Skin of body (tissue), 2 donors: ENCODE measurements around the gene NABP1. TPM values are rescaled to one million over a fixed set of nuclear protein-coding genes. Genes with fewer than 3 reads are reported as not detected.
A peak's percentile ranks its signal among the peaks of the same experiment; 100 is the strongest.

ENCODE experiments used
- DNase-seq: peaks from one replicate; lab custom pipeline; 2025; lab: John Stamatoyannopoulos, UW
- total RNA-seq: library from RNA; depleted of rRNA; stranded (reverse); fragments of >200 nt; gene quantifications from one replicate; pipeline ENCODE4 v1.2.3, GENCODE V29; 2014

The NABP1 gene
- total RNA-seq, 1 donor from 2014 or later = 22.4 TPM

- DNase-seq = no peak
Measured at GRCh38 chr2:191646163-191646902, 31.6 kb upstream of the NABP1 start.

DNA sequence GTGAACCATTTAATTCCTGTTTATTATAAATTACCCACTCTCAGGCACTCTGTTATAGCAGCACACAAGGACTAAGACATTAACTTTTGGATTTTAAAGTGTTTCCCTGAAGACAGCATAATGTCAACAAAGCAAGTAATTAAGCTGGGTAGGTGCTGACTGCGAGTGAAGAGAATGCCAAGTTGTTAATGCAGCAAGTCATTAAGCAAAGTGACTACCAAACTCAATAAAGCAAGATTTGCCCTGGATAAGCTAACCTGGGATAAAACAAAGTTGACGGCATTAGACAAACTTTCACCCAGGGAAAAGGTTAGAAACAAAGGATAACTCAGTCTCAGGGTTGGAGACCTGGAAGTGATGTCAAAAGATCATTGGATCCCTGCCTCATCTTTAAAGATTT, 28.4 kb upstream of the NABP1 start:
- no peak for DNase-seq

DNA sequence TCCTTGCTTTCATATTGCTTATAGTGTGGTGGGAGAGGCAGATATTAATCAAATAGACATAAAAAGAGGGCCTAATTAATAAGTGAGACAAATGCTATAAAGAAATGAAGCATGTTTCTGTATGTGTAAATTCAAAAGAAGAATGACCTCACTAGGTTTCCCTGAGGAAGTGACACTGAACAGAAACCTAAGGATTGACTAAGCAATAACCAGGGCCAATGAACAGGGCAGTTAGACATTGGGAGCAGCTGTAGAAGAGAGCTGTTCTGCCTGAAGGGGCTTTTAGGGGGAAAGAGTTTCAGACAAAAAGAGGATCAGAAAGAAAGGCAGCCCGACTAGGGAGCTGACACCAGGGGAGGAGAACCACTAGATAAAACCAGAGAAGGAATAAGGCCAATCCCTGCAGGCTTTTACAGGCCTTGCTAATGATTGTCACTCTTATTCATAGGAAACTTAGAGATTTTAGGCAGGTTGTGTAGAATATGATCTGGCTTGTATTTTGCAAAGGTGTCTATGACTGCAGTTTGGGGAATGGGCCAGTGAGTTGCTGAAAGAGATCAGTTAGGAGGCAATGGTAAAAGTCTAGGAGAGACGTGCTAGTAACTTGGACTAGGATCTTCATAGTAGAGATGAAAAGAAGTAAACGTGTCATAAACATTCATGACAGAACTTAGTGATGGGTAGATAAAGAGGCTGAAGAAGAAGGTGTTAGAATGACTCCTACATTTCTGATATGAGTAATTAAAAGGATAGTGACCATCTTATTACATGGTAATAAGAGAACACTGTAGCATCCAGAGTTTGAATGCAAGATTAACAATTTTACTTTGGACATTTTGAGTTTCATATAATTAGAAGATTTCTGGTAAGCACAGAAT, 26.8 kb upstream of the NABP1 start:
- no peak for DNase-seq

DNA sequence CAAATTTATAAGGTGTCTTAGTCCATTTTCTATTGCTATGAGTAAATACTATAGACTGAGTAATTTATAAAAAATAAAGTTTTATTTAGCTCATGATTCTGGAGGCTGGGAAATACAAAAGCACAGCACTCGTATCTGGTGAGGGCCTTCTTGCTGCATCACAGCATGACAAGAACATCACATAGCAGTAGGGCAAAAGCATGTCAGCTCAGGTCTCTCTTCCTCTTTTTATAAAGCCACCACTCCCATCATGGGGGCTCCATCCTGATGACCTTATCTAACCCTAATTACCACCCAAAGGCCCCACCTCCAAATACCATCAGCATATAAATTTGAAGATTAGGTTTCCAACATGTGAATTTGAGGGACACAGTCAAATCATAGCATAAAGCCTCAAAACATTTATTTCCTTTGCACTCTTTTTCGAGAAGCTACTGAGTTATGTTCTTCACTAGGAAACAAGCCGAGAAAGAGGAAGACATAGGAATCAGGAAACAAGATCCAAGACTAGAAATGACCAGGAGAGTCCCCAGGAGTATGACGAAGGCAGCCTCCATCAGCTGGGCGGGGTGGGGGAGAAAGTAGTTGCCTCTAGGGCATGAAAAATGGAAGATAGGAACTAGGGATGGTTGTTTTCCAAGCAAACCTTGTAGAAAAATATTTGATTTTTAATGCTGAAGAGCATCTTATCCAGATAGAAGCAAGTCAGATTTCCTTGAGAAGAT, 24.1 kb upstream of the NABP1 start:
- DNase-seq = no peak

GRCh38 chr2:191656391-191656790, 21.5 kb upstream of the NABP1 start:
- DNase-seq = no peak

- DNase-seq = no peak
Measured at GRCh38 chr2:191656792-191657191, 21.1 kb upstream of the NABP1 start.

- no peak for DNase-seq
Measured at GRCh38 chr2:191657977-191658376, 20.0 kb upstream of the NABP1 start.

DNA sequence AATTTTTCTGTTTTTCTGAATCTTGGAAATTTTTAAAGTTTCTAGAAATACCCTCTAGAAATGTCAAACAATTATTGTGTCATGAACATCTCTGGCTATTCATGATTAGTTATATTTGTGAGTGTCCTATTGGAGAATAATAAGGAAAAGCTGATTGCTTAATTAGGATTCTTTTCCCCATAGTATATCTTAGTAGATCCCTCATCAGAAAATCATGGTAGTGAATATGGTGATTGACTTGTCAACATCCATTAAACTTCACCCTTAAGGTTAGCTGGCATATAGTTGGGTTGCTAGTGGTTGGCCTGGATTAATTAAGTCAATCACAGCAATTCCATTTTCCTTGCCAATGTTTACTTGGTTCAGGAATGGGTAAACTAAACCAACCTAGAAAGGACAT, 18.7 kb upstream of the NABP1 start:
- DNase-seq = no peak

- DNase-seq = no peak
Measured at GRCh38 chr2:191660575-191660974, 17.4 kb upstream of the NABP1 start.

DNA sequence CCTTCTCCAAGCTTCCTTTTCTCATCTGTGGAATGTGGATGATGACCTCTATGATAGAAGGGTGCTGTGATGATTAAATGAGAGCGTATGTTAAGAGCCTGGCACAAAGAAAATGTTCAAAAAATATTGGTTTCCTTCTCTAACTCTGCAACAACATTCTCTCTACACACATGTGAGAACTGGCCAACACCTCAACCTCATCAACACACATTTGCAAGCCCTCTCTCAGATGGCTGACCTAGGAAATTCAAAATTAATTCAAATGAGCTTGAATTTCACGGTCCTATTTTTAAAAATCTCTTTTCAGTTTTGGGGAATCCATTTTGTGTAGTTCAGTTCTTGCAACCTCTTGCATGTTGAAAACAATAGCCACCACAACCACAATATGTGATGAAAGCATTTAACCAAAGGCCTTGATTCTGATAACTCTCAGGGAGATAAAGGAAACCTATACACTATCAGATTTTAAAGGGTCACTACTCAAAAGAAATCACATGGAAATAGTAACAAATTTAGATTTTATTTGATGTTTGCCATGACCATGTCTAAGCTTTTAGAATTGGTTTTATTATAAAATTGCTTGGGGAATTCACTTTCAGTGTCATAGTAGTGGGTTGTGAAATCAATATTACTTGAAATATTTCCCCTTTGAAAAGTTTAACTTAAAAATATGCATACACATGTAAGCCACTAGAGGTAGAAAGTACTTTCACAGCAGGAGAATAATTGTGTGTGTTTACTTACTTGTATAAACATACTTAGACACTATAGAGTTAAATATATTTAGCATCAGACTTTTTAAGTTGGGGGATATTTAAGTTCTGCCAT, 16.6 kb upstream of the NABP1 start:
- no peak for DNase-seq

DNA sequence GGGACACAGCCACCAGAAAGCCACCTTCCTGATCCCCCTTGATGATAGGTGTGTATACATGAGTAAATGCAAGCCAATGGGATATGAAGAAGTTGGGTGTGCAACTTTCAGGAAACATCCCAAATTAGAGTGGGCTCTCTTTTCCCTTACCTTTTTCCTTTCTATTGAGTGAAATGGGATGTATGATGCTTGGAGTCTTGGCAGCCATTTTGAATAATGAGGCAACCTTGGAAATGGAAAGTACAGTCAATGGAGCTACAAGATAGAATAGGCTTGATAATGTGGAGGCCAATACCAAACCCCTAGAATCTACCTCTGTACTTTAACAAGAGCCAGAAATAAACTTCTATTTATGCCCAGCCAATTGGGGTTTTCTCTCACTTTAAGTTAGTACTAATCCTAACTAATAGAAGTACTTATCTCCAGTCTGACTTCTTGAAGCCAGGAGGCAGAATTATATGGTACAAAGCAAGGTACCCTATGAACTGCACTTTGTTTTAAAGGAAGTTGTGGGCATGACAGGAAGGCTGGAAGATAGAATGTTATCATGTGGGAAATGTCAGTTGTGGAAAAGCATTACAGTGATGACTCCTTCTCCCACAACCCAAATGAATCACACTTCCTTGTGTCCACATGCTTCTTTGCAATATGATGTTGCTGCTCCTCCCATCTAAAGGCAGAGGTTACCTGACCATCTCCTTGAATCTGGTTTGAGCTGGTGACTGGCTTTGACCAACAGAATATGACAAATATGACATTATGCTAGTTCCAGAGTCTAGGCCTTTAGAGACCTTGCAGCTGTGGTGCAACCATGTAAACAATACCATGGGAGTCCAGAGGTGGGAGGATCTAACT, 12.9 kb upstream of the NABP1 start:
- no peak for DNase-seq

DNA sequence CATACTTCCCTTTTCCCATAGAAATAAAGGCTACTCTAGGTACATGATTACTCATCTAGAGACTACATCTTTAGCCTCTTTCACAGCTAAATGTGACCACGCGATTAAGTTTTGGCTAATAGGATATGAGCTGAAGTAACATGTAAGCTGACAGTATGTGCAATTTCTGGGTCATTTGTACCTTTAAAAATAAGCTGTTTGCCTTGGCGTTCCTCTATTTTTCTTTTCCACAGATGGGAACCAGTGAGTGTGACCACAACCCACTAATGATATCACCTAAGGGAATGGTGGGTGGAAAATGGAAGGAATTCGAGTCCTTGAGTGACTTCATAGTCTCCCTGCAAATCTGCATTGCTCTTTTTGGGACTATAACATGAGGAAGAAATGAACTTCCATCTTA, 11.7 kb upstream of the NABP1 start:
- DNase-seq = no peak

DNA sequence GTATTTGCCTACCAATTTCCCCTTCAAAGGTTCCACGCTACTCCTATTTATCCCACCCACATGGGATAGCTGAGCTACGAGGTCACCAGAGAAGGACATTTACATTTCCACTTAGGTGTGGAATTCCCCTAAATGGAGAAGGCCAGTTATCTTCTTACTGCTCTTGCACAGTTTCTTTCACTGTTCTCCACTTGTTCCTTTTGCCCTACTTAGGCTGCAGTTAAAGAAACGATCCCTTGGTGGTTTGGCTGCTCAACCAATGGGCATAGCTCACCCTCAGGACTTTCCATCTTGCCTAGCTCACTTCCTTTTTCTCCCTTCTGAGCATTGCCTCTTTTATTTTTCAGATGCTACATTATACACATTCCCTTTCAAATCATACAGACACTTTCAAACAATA, 11.2 kb upstream of the NABP1 start:
- DNase-seq = no peak

DNA sequence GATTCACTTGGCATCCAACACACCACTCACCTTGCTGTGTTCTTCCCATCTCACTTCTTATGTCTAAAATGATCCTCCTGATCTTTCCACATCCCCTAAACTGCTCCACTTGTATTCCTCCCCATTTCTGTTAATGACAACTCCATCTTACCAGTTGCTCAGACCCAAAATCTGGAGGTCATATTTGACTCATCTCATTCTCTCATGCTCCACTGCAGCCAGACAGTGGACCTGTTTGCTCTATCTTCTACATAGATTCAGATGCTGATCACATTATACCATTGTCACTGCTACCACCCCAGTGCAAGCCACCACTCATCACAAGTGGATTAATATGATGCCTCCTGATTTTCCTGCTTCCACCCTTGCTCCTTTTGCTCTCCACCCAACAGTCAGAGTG, 7.9 kb upstream of the NABP1 start:
- DNase-seq = no peak

DNA sequence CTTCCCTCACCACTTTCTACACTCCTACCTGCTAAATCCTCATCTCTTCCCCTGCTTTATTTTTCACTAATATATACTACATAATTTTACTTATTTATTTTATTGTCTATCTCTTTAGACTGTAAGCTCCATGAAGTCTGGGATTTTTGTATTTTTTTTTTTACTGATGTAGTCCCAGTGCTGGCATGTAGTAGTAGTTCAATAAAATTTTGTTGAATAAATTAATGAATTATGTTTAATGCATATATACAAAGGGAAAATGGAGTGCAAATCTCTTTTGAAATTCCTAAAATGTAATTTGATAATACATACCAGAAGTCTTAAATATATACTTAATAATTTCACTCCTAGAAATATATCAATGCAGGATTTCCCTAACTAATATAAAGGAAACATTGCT, 7.1 kb upstream of the NABP1 start:
- no peak for DNase-seq

GRCh38 chr2:191675807-191676721, 1.9 kb upstream of the NABP1 start:
- peak; percentile 41 for DNase-seq

DNA sequence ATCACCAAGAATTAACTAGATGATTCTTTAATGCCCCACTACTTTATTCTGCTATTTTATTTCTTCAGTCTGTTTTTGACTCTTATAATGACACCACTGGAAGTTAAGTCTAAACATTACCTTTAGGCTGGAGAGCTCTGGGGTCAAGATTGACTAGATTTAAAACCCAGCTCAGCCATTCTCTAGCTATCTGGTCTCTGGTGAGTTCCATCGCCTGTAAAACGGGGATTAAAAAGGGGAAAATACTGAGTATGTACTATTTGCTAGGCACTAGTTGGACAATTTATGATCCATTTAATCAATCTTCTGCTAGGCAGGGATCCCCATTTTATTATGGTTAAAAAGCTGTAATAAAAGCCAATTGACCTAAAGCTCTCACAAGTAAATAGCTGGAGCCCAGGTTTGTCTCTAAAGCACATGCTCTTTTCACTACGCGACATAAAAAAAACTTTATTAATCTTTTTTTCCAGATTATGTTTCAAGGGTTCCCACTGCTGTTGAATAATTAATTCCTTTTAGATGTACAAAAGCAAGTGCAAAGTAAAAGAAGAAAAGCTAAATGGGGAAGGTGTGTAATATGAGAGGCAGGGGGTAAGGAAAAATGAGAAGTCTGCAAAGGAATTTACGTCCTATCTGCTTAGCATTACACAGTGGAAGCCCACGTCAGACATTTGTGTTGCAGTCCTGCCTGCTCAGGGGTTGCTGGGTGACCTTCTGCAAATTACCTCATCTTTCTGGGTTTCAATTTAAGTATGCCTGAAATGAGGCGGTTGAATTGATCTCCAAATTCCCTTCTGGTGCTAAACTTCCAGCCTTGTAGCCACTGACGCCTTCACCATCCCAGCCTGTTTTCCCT, 918 bp upstream of the NABP1 start:
- peak; percentile 83 for DNase-seq

DNA sequence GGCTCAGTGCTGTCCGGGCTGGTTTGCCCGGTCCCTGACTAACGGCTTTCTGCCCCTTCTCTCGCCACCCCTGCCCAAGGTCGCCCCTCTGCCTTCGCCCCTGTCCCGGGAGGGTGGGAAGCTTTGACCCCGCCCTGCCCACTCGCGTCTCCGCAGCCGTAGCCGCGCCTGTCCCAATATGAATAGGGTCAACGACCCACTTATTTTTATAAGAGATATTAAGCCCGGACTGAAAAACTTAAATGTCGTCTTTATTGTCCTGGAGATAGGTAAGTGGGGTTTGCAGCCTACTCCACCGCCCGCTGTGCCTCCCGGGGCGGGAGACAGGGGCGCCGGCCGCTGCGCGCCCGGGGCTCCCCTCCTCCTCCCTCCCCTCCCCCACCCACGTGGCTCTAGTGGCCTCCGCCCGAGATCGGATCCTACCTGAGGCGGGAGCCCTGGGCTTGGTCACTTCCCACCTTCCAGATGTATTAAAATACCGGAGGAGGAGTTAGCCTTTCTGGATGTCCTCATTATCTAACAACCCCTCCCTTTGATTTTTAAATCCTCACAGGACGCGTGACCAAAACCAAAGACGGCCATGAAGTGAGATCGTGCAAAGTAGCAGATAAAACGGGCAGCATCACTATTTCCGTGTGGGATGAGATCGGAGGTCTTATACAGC, 633 bp downstream of the NABP1 start:
- DNase-seq = no peak
